Lung (tissue), 12 donors: ENCODE measurements around the gene GBP4. TPM values are rescaled to one million over a fixed set of nuclear protein-coding genes. Genes with fewer than 3 reads are reported as not detected.

ENCODE experiments used
- ATAC-seq: fragments of 200-7000 bp; cut with Tn5 transposase; one replicate; pipeline ENCODE4 v1.9.1; 2020; ENCODE audit warnings: moderate number of reproducible peaks; ENCODE audit not compliant: insufficient read depth, low FRiP score
- DNase-seq, 3 donors: peaks; one replicate each; pipeline ENCODE4 v3.0.0-alpha.2; 2013 to 2017
- H3K27ac ChIP-seq, 2 donors: one replicate each; pipeline ENCODE4 v1.5.1; 2013; ENCODE audit warnings: mild to moderate bottlenecking in 2 of 2, moderate library complexity in 2 of 2, control low read depth in 1 of 2, inconsistent platforms in 1 of 2, low read depth in 1 of 2, low read length in 1 of 2
- H3K27me3 ChIP-seq, 3 donors: one replicate each; pipeline ENCODE4 v1.5.1; 2013; ENCODE audit warnings: low read length in 2 of 3; ENCODE audit not compliant: control insufficient read depth in 3 of 3, insufficient read depth in 3 of 3
- H3K36me3 ChIP-seq, 4 donors: one replicate each; pipeline ENCODE4 v1.5.1; 2013; ENCODE audit warnings: low read length in 4 of 4, mild to moderate bottlenecking in 1 of 4, moderate library complexity in 1 of 4; ENCODE audit not compliant: control insufficient read depth in 4 of 4, insufficient read depth in 4 of 4
- H3K4me1 ChIP-seq, 5 donors: one replicate each; pipeline ENCODE4 v1.5.1; 2013; ENCODE audit warnings: low read length in 5 of 5, mild to moderate bottlenecking in 2 of 5, moderate library complexity in 1 of 5; ENCODE audit not compliant: control insufficient read depth in 5 of 5, insufficient read depth in 5 of 5
- H3K4me3 ChIP-seq: one replicate; pipeline ENCODE4 v1.5.1; 2013; ENCODE audit warnings: mild to moderate bottlenecking, control low read depth, moderate library complexity
- H3K9ac ChIP-seq, 2 donors: one replicate each; pipeline ENCODE4 v1.5.1; 2013; ENCODE audit warnings: low read length in 2 of 2, control low read depth in 1 of 2; ENCODE audit not compliant: insufficient read depth in 1 of 2
- H3K9me3 ChIP-seq, 4 donors: one replicate each; pipeline ENCODE4 v1.5.1; 2013; ENCODE audit warnings: low read length in 3 of 4, mild to moderate bottlenecking in 1 of 4, moderate library complexity in 1 of 4; ENCODE audit not compliant: control insufficient read depth in 4 of 4, insufficient read depth in 3 of 4
- CTCF ChIP-seq: IDR thresholded peaks from 2 replicates; pipeline ENCODE4 v1.5.1; 2012; ENCODE audit warnings: mild to moderate bottlenecking; ENCODE audit errors: control extremely low read depth, extremely low read depth
- WGBS, 2 donors: extraction: QIAGEN DNeasy Blood & Tissue Kit; methylation state at CpG; one replicate each; pipeline ENCODE4 v1.1.7; 2013; 5-methylcytosine and 5-hydroxymethylcytosine counted together
- polyA plus RNA-seq, 2 donors: library from polyadenylated mRNA; stranded (reverse); fragments of 200-250 nt; gene quantifications; one replicate each; pipeline ENCODE4 v1.2.1, GENCODE V29; 2013
- total RNA-seq, 2 donors: library from RNA; depleted of rRNA in 1 of 2; stranded (reverse); fragments of >200 nt in 1 of 2; gene quantifications; one replicate each; pipeline ENCODE4 v1.2.1, GENCODE V29; 2014 to 2021
- donor health status: control.
- donor health status: control.
- donor health status: Bipolar disorder and iron deficiency.
- donor health status: healthy.
- donor health status: DM: yes; HTN: yes; CAD: no.

The GBP4 gene
- total and polyA plus RNA-seq, 4 donors: 13.5 to 24.1 (median 17.5) TPM

- peaks cover 0 to 1% (median 0%) of the 10 kb centered on the region in 4 donors for H3K9me3 ChIP-seq
- no peaks in the 10 kb centered on the region for H3K4me1 ChIP-seq
- ATAC-seq: peak; percentile 27
- no peak overlapping the region for H3K9ac ChIP-seq
- 70 to 88% methylated on average over 3 of the region's 3 CpGs for WGBS, 2 donors
- H3K27ac ChIP-seq: no peak overlapping the region
- TF ChIP-seq CTCF: no peak
- no peaks in the 10 kb centered on the region for H3K27me3 ChIP-seq
- DNase-seq: no peak
- no peak overlapping the region for H3K4me3 ChIP-seq
- H3K36me3 ChIP-seq: no peaks in the 10 kb centered on the region
Observed at GRCh38 chr1:89147678-89148658, 50.8 kb downstream of the GBP4 start.

GRCh38 chr1:89146721-89147120 lies 52.0 kb downstream of the GBP4 start:
- DNase-seq (no peak), ATAC-seq (no peak)
- H3K27me3 ChIP-seq: no peaks in the 10 kb centered on the region
- no peaks in the 10 kb centered on the region for H3K4me1 ChIP-seq
- H3K9me3 ChIP-seq: no peaks in the 10 kb centered on the region
- no peak overlapping the region for H3K4me3 ChIP-seq
- no peaks in the 10 kb centered on the region for H3K36me3 ChIP-seq
- H3K27ac ChIP-seq: no peak overlapping the region
- TF ChIP-seq CTCF: no peak
- no peak overlapping the region for H3K9ac ChIP-seq
- 74% methylated on average over 3 of the region's 3 CpGs for WGBS, 2 donors

- no peak for ATAC-seq
- Histone ChIP-seq H3K27me3 (no peaks in the 10 kb centered on the region), H3K9me3 (no peaks in the 10 kb centered on the region), H3K27ac (no peak overlapping the region), H3K9ac (no peak overlapping the region), H3K36me3 (no peaks in the 10 kb centered on the region), H3K4me1 (no peaks in the 10 kb centered on the region), H3K4me3 (no peak overlapping the region)
- 88 to 90% methylated on average over 2 of the region's 2 CpGs for WGBS, 2 donors
- DNase-seq: no peak
- TF ChIP-seq CTCF: no peak
Observed at GRCh38 chr1:89143484-89143883, 55.3 kb downstream of the GBP4 start.
